SK-N-SH treated with all-trans-retinoic acid at 6 μM for 48 hours (cell line): Measurements from ENCODE around the gene MIER3.

ENCODE experiments used
- ATAC-seq: fragments of 200-7000 bp; cut with Tn5 transposase; 3 replicates; pipeline ENCODE4 v1.9.1; 2020; ENCODE audit warnings: mild to moderate bottlenecking, moderate library complexity
- ARNTL ChIP-seq: fragments of 450-650 bp; formaldehyde crosslinking; IDR thresholded peaks from 2 replicates; pipeline ENCODE4 v1.5.0; 2020; ENCODE audit warnings: low read depth, mild to moderate bottlenecking, moderate library complexity, borderline replicate concordance
- BACH2 ChIP-seq: fragments of 250-450 bp; sonication (Bioruptor Pico); IDR thresholded peaks from 2 replicates; pipeline ENCODE4 v1.9.0; 2021; ENCODE audit warnings: mild to moderate bottlenecking, borderline replicate concordance
- CSDC2 ChIP-seq: fragments of 250-450 bp; sonication (Bioruptor Pico); IDR thresholded peaks from 2 replicates; pipeline ENCODE4 v1.5.0; 2020; ENCODE audit warnings: mild to moderate bottlenecking, moderate library complexity
- ESRRG ChIP-seq: fragments of 250-450 bp; sonication (Bioruptor Pico); IDR thresholded peaks from 2 replicates; pipeline ENCODE4 v1.6.1; 2021; ENCODE audit warnings: mild to moderate bottlenecking
- GLIS3 ChIP-seq: fragments of 250-450 bp; sonication (Bioruptor Pico); IDR thresholded peaks from 2 replicates; pipeline ENCODE4 v1.5.0; 2020; ENCODE audit warnings: mild to moderate bottlenecking, moderate library complexity
- ISL1 ChIP-seq: fragments of 250-450 bp; sonication (Bioruptor Pico); IDR thresholded peaks from 2 replicates; pipeline ENCODE4 v2.1.2; 2022; ENCODE audit warnings: mild to moderate bottlenecking, moderate library complexity
- OSR1 ChIP-seq: fragments of 250-450 bp; sonication (Bioruptor Pico); IDR thresholded peaks from 2 replicates; pipeline ENCODE4 v1.8.0; 2022; ENCODE audit warnings: moderate library complexity, mild to moderate bottlenecking, inconsistent platforms
- PPARA ChIP-seq: fragments of 250-450 bp; sonication (Bioruptor Pico); IDR thresholded peaks from 2 replicates; pipeline ENCODE4 v1.5.0; 2020; ENCODE audit warnings: mild to moderate bottlenecking, borderline replicate concordance
- RARB ChIP-seq: fragments of 250-450 bp; sonication (Bioruptor Pico); IDR thresholded peaks from 2 replicates; pipeline ENCODE4 v1.8.0; 2021; ENCODE audit warnings: mild to moderate bottlenecking, moderate library complexity
- SNAI2 ChIP-seq: fragments of 250-450 bp; sonication (Bioruptor Pico); IDR thresholded peaks from 2 replicates; pipeline ENCODE4 v1.5.0; 2020; ENCODE audit warnings: mild to moderate bottlenecking, moderate library complexity
- TCF4 ChIP-seq: fragments of 250-450 bp; sonication (Bioruptor Pico); IDR thresholded peaks from 2 replicates; pipeline ENCODE4 v1.8.0; 2021; ENCODE audit warnings: mild to moderate bottlenecking, moderate library complexity, borderline replicate concordance
- TOX ChIP-seq: fragments of 250-450 bp; sonication (Bioruptor Pico); IDR thresholded peaks from 2 replicates; pipeline ENCODE4 v1.8.0; 2021; ENCODE audit warnings: mild to moderate bottlenecking, moderate library complexity, borderline replicate concordance
- ZFP3 ChIP-seq: fragments of 250-450 bp; sonication (Bioruptor Pico); IDR thresholded peaks from 2 replicates; pipeline ENCODE4 v1.5.0; 2020; ENCODE audit warnings: mild to moderate bottlenecking, moderate library complexity
- ZFP30 ChIP-seq: fragments of 450-650 bp; formaldehyde crosslinking; IDR thresholded peaks from 2 replicates; pipeline ENCODE4 v1.5.0; 2022; ENCODE audit warnings: mild to moderate bottlenecking, moderate library complexity
- ZNF565 ChIP-seq: fragments of 450-650 bp; formaldehyde crosslinking; conservative IDR thresholded peaks from 2 replicates; pipeline ENCODE4 v1.5.0; 2020; ENCODE audit warnings: low read depth, mild to moderate bottlenecking, moderate library complexity
- ZNF70 ChIP-seq: fragments of 450-650 bp; formaldehyde crosslinking; IDR thresholded peaks from 2 replicates; pipeline ENCODE4 v1.5.0; 2020; ENCODE audit warnings: mild to moderate bottlenecking, moderate library complexity
- ZNF8 ChIP-seq: fragments of 450-650 bp; formaldehyde crosslinking; IDR thresholded peaks from 2 replicates; pipeline ENCODE4 v1.5.0; 2020; ENCODE audit warnings: mild to moderate bottlenecking, moderate library complexity
- TF ChIP-seq, protein P1 (sequence below): fragments of 250-450 bp; sonication (Bioruptor Pico); IDR thresholded peaks from 2 replicates; pipeline ENCODE4 v1.5.1; 2020; ENCODE audit warnings: low read depth, mild to moderate bottlenecking, moderate library complexity
- TF ChIP-seq, protein P2 (sequence below): fragments of 250-450 bp; sonication (Bioruptor Pico); IDR thresholded peaks from 2 replicates; pipeline ENCODE4 v1.8.0; 2021; ENCODE audit warnings: low read depth, mild to moderate bottlenecking, moderate library complexity, borderline replicate concordance
- TF ChIP-seq, protein P3 (sequence below): fragments of 250-450 bp; sonication (Bioruptor Pico); IDR thresholded peaks from 2 replicates; pipeline ENCODE4 v1.8.0; 2020; ENCODE audit warnings: mild to moderate bottlenecking, moderate library complexity, borderline replicate concordance
- TF ChIP-seq, protein P4 (sequence below): fragments of 250-450 bp; sonication (Bioruptor Pico); IDR thresholded peaks from 2 replicates; pipeline ENCODE4 v1.5.0; 2020; ENCODE audit warnings: mild to moderate bottlenecking, moderate library complexity
- TF ChIP-seq, protein P5 (sequence below): fragments of 250-450 bp; sonication (Bioruptor Pico); IDR thresholded peaks from 2 replicates; pipeline ENCODE4 v1.5.1; 2021; ENCODE audit warnings: mild to moderate bottlenecking, moderate library complexity

MIER3 gene

DNA sequence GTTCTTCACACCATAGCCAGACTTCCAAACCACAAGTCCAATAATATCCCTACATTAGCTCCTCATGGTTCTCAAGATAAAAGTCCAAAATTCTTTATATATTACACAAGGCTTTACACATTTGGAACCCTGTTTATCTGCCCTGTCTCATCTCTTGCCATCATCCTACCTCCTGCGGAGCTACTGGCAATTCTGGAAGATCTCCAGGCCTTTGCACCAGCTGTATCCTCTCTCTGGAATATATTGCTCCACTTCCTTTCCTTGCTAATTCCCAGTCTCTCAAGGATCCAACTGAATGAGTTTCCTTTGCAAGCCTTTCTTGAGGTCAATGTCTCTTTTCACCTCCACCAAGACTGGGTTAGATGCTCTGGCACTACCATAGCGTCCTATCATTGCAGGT, 41.3 kb upstream of the MIER3 start:
- no peak for TF ChIP-seq ISL1 (CRISPR knock-in tag)
- TF ChIP-seq, protein P1, sequence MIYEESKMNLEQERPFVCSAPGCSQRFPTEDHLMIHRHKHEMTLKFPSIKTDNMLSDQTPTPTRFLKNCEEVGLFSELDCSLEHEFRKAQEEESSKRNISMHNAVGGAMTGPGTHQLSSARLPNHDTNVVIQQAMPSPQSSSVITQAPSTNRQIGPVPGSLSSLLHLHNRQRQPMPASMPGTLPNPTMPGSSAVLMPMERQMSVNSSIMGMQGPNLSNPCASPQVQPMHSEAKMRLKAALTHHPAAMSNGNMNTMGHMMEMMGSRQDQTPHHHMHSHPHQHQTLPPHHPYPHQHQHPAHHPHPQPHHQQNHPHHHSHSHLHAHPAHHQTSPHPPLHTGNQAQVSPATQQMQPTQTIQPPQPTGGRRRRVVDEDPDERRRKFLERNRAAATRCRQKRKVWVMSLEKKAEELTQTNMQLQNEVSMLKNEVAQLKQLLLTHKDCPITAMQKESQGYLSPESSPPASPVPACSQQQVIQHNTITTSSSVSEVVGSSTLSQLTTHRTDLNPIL = no peak
- TF ChIP-seq TCF4 (CRISPR knock-in tag) = no peak
- TF ChIP-seq ZNF70 = no peak
- TF ChIP-seq ZNF8 = no peak
- TF ChIP-seq ESRRG = no peak
- no peak for TF ChIP-seq PPARA (CRISPR knock-in tag)
- TF ChIP-seq OSR1 (CRISPR knock-in tag) = no peak
- no peak for ATAC-seq

DNA sequence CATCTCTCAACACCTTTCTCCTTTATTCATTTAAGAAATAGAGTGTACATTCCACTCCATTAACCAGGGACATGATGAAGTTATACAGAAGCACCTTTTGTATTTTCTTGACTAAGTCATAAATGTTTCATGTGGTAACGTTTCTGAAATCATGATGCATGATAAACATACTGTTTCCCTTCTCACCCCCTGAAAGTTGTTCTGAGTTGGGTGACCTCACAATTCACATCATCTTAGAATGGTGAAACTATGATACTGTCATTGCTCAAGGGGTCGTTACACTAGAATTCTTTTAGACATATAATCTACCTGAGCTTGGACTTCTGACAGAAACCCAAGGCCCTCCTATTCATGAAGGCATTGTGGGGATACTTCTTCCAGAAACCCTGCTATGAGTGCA, 37.8 kb upstream of the MIER3 start:
- no peak for ATAC-seq
- no peak for TF ChIP-seq ZNF8
- no peak for TF ChIP-seq ISL1 (CRISPR knock-in tag)
- no peak for TF ChIP-seq TOX (CRISPR knock-in tag)

DNA sequence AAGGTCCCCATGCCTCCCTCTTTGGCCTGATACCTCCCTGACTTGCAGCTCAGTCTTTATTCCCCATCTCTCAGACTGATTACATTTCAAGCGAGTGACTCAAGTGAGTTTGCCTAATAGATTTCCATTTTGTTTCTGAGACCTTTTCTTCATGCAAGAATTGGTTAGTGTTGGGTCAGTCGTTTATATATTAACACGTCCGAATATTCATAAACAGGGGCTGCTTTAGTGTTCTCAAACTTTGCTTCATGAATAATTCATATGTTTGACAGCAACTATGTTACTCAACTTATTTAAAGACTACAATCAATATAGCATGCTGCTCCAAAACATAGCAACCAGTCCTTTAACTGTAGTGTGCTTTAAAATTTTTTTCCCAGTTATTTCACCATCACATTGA, 36.6 kb upstream of the MIER3 start:
- no peak for TF ChIP-seq ZNF70
- no peak for TF ChIP-seq ZNF565 (CRISPR knock-in tag)
- no peak for TF ChIP-seq BACH2 (CRISPR knock-in tag)
- no peak for TF ChIP-seq GLIS3 (CRISPR knock-in tag)
- TF ChIP-seq, protein P2, sequence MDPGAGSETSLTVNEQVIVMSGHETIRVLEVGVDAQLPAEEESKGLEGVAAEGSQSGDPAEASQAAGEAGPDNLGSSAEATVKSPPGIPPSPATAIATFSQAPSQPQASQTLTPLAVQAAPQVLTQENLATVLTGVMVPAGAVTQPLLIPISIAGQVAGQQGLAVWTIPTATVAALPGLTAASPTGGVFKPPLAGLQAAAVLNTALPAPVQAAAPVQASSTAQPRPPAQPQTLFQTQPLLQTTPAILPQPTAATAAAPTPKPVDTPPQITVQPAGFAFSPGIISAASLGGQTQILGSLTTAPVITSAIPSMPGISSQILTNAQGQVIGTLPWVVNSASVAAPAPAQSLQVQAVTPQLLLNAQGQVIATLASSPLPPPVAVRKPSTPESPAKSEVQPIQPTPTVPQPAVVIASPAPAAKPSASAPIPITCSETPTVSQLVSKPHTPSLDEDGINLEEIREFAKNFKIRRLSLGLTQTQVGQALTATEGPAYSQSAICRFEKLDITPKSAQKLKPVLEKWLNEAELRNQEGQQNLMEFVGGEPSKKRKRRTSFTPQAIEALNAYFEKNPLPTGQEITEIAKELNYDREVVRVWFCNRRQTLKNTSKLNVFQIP (CRISPR knock-in tag) = no peak
- TF ChIP-seq, protein P1 = no peak
- no peak for TF ChIP-seq PPARA (CRISPR knock-in tag)
- no peak for TF ChIP-seq CSDC2 (CRISPR knock-in tag)
- TF ChIP-seq, all 23 proteins: peak for 0
- no peak for ATAC-seq

DNA sequence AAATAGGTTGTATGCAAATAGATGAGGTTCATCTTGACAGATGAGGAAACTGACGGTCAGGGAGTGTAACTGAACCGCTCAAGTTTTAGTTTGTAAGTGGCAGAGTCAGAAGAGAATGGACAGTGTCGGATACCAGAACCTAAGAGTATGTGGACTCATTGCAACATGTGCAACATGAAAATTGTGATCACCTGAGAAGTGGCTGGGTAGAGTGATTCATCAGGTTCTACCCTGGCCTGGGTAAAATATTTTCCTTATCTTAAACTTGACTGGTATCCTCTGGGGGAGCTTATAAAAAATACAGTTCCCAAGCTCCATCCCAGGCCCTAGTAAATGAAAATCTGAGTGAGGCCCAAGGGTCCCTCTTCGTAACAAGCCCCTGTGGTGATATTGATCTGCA, 35.2 kb upstream of the MIER3 start:
- TF ChIP-seq SNAI2 (CRISPR knock-in tag) (no peak), ESRRG (no peak), ZNF70 (no peak), ISL1 (CRISPR knock-in tag) (no peak), ARNTL (no peak), GLIS3 (CRISPR knock-in tag) (no peak), RARB (CRISPR knock-in tag) (no peak), PPARA (CRISPR knock-in tag) (no peak), CSDC2 (CRISPR knock-in tag) (no peak), ZNF565 (CRISPR knock-in tag) (no peak), BACH2 (CRISPR knock-in tag) (no peak), ZNF8 (no peak), TOX (CRISPR knock-in tag) (no peak), ZFP30 (no peak), OSR1 (CRISPR knock-in tag) (no peak), ZFP3 (CRISPR knock-in tag) (no peak)
- TF ChIP-seq, protein P3, sequence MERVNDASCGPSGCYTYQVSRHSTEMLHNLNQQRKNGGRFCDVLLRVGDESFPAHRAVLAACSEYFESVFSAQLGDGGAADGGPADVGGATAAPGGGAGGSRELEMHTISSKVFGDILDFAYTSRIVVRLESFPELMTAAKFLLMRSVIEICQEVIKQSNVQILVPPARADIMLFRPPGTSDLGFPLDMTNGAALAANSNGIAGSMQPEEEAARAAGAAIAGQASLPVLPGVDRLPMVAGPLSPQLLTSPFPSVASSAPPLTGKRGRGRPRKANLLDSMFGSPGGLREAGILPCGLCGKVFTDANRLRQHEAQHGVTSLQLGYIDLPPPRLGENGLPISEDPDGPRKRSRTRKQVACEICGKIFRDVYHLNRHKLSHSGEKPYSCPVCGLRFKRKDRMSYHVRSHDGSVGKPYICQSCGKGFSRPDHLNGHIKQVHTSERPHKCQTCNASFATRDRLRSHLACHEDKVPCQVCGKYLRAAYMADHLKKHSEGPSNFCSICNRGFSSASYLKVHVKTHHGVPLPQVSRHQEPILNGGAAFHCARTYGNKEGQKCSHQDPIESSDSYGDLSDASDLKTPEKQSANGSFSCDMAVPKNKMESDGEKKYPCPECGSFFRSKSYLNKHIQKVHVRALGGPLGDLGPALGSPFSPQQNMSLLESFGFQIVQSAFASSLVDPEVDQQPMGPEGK (CRISPR knock-in tag) = no peak
- TF ChIP-seq, protein P4, sequence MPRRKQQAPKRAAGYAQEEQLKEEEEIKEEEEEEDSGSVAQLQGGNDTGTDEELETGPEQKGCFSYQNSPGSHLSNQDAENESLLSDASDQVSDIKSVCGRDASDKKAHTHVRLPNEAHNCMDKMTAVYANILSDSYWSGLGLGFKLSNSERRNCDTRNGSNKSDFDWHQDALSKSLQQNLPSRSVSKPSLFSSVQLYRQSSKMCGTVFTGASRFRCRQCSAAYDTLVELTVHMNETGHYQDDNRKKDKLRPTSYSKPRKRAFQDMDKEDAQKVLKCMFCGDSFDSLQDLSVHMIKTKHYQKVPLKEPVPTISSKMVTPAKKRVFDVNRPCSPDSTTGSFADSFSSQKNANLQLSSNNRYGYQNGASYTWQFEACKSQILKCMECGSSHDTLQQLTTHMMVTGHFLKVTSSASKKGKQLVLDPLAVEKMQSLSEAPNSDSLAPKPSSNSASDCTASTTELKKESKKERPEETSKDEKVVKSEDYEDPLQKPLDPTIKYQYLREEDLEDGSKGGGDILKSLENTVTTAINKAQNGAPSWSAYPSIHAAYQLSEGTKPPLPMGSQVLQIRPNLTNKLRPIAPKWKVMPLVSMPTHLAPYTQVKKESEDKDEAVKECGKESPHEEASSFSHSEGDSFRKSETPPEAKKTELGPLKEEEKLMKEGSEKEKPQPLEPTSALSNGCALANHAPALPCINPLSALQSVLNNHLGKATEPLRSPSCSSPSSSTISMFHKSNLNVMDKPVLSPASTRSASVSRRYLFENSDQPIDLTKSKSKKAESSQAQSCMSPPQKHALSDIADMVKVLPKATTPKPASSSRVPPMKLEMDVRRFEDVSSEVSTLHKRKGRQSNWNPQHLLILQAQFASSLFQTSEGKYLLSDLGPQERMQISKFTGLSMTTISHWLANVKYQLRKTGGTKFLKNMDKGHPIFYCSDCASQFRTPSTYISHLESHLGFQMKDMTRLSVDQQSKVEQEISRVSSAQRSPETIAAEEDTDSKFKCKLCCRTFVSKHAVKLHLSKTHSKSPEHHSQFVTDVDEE = no peak
- TF ChIP-seq, protein P5, sequence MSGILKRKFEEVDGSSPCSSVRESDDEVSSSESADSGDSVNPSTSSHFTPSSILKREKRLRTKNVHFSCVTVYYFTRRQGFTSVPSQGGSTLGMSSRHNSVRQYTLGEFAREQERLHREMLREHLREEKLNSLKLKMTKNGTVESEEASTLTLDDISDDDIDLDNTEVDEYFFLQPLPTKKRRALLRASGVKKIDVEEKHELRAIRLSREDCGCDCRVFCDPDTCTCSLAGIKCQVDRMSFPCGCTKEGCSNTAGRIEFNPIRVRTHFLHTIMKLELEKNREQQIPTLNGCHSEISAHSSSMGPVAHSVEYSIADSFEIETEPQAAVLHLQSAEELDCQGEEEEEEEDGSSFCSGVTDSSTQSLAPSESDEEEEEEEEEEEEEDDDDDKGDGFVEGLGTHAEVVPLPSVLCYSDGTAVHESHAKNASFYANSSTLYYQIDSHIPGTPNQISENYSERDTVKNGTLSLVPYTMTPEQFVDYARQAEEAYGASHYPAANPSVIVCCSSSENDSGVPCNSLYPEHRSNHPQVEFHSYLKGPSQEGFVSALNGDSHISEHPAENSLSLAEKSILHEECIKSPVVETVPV = no peak
- ATAC-seq = no peak
